ENCODE data around the gene ERICH2. TPM values are rescaled to one million over a fixed set of nuclear protein-coding genes. Genes with fewer than 3 reads are reported as not detected.

Gene ERICH2
- total RNA-seq, 1 experiment from 2014 or later: 2.4 TPM

- Histone ChIP-seq H3K4me3 (replicated peaks in 1 of 2; ENCODE audit: low read depth in 1 of 2, low read length in 2 of 2) (no peak overlapping the region), H3K4me2 (ENCODE audit: low read length) (no peak overlapping the region), H3K36me3 (ENCODE audit: control insufficient read depth in 1 of 2, insufficient read depth in 2 of 2, low read length in 2 of 2) (no peaks in the 10 kb centered on the region), H3K79me2 (ENCODE audit: insufficient read depth, low read length) (no peaks in the 10 kb centered on the region), H3K4me1 (ENCODE audit: control insufficient read depth in 1 of 2, insufficient read depth in 2 of 2, low read length in 2 of 2) (peaks cover 4 to 5% of the 10 kb centered on the region in 2 experiments; a peak in 2 of 4 replicates), H2AFZ (ENCODE audit: low read depth, low read length, poor library complexity, severe bottlenecking) (no peak overlapping the region), H3K9ac (ENCODE audit: low read length) (no peak overlapping the region), H3K9me2 (ENCODE audit: insufficient read depth) (no peaks in the 10 kb centered on the region), H3K27ac (ENCODE audit: low read depth, low read length) (no peak overlapping the region), H3K27me3 (ENCODE audit: insufficient read depth, low read length) (no peaks in the 10 kb centered on the region), H3K9me3 (ENCODE audit: control insufficient read depth in 1 of 2, insufficient read depth in 1 of 2, low read depth in 1 of 2, low read length in 2 of 2) (no peaks in the 10 kb centered on the region), H4K20me1 (ENCODE audit: insufficient read depth) (no peaks in the 10 kb centered on the region)
- RAD21 ChIA-PET (ENCODE audit: low non-redundant PET in 1 of 2, low total read pairs in 2 of 2, uncharacterized antibody in 2 of 2, unreplicated experiment in 2 of 2): no interaction called here
- BruUV-seq (replicated peaks): no TSS peak
- POLR2A ChIA-PET: no interaction called here
- DNase-seq (ENCODE audit: low read depth, low spot score) (no peak), ATAC-seq (no peak)
- intact Hi-C loops (cut with micrococcal nuclease): no loop called here
- no peak for TF ChIP-seq SIN3A (IDR thresholded peaks at IDR 0.05; ENCODE audit: low read depth)
- no peak for TF ChIP-seq REST (IDR thresholded peaks at IDR 0.05; ENCODE audit: low read depth)
- no peak for TF ChIP-seq YY1 (IDR thresholded peaks at IDR 0.05; ENCODE audit: extremely low read depth, insufficient replicate concordance, low read depth, low read length)
- TF ChIP-seq, protein P1, sequence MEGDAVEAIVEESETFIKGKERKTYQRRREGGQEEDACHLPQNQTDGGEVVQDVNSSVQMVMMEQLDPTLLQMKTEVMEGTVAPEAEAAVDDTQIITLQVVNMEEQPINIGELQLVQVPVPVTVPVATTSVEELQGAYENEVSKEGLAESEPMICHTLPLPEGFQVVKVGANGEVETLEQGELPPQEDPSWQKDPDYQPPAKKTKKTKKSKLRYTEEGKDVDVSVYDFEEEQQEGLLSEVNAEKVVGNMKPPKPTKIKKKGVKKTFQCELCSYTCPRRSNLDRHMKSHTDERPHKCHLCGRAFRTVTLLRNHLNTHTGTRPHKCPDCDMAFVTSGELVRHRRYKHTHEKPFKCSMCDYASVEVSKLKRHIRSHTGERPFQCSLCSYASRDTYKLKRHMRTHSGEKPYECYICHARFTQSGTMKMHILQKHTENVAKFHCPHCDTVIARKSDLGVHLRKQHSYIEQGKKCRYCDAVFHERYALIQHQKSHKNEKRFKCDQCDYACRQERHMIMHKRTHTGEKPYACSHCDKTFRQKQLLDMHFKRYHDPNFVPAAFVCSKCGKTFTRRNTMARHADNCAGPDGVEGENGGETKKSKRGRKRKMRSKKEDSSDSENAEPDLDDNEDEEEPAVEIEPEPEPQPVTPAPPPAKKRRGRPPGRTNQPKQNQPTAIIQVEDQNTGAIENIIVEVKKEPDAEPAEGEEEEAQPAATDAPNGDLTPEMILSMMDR (IDR thresholded peaks at IDR 0.05 in 2 of 3, conservative IDR thresholded peaks at IDR 0.05 in 1 of 3; ENCODE audit: borderline replicate concordance in 1 of 3, insufficient read depth in 1 of 3, low read depth in 2 of 3, low read length in 2 of 3): no peak
- CTCF ChIA-PET: no interaction called here
Measured at GRCh38 chr2:170766693-170767092, 3.5 kb upstream of the ERICH2 start.
